Measurements from ENCODE around the gene ZSCAN10. TPM values are rescaled to one million over a fixed set of nuclear protein-coding genes. Genes with fewer than 3 reads are reported as not detected.

ZSCAN10 gene
- total and polyA plus RNA-seq, 8 donors: not detected

DNA sequence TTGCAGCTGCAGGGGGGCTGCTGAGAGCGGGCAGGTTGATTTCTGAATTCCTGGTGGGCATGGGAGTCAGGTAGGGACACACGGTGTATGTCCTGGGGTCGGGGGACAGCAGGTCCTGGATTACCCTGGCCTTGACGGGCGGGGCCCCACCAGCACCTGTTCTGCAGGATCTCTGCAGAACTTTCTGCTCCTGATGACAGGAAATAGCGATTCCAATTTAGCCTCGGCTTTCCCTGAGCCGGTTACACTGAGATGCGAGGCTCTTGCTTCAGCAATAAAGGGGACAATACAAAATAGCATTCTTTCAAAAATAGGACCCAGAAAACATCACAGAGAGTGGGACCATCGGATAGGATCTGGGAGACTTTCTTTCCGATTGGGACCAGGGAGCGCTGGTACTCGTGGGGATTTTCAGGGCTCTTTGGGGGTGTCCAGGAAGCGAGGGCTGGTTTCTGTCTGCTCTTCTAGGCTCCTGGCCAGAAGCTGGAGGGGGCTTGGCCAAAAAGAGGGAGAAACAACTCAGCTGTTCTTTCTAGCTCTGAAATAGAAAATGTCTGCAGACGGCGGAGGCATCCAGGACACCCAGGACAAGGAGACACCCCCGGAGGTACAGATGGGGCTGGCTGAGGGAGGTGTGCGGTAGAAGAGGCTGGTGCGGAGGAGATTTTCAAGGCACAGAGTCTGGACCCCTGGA is 13.9 kb upstream of the ZSCAN10 start:
- WGBS, 5 donors: 13 to 27% (median 17%) methylated on average over 16 to 19 of the region's 19 CpGs
- peak in 1 of 2 donors; percentile 80 for DNase-seq
- peak overlapping the region; percentile 62 to 87 (median 83) for H3K4me3 ChIP-seq
- no peaks in the 10 kb centered on the region for H3K27me3 ChIP-seq
- TF ChIP-seq, protein P1, sequence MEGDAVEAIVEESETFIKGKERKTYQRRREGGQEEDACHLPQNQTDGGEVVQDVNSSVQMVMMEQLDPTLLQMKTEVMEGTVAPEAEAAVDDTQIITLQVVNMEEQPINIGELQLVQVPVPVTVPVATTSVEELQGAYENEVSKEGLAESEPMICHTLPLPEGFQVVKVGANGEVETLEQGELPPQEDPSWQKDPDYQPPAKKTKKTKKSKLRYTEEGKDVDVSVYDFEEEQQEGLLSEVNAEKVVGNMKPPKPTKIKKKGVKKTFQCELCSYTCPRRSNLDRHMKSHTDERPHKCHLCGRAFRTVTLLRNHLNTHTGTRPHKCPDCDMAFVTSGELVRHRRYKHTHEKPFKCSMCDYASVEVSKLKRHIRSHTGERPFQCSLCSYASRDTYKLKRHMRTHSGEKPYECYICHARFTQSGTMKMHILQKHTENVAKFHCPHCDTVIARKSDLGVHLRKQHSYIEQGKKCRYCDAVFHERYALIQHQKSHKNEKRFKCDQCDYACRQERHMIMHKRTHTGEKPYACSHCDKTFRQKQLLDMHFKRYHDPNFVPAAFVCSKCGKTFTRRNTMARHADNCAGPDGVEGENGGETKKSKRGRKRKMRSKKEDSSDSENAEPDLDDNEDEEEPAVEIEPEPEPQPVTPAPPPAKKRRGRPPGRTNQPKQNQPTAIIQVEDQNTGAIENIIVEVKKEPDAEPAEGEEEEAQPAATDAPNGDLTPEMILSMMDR (IDR thresholded peaks at IDR 0.05): no peak
- TF ChIP-seq POLR2A (IDR thresholded peaks at IDR 0.05) (no peak), EP300 (IDR thresholded peaks at IDR 0.05) (no peak), POLR2AphosphoS5 (IDR thresholded peaks at IDR 0.05) (no peak)
- H3K27ac ChIP-seq: peak overlapping the region; percentile 49 to 83 (median 76)
- H3K9me3 ChIP-seq: no peaks in the 10 kb centered on the region
- peaks cover 15 to 42% (median 33%) of the 10 kb centered on the region in 4 donors for H3K4me1 ChIP-seq
- intact Hi-C loops (cut with DNase I; ENCODE audit: low total_unique reads): no loop called here
- peaks cover 6 to 36% (median 35%) of the 10 kb centered on the region in 4 donors for H3K36me3 ChIP-seq

DNA sequence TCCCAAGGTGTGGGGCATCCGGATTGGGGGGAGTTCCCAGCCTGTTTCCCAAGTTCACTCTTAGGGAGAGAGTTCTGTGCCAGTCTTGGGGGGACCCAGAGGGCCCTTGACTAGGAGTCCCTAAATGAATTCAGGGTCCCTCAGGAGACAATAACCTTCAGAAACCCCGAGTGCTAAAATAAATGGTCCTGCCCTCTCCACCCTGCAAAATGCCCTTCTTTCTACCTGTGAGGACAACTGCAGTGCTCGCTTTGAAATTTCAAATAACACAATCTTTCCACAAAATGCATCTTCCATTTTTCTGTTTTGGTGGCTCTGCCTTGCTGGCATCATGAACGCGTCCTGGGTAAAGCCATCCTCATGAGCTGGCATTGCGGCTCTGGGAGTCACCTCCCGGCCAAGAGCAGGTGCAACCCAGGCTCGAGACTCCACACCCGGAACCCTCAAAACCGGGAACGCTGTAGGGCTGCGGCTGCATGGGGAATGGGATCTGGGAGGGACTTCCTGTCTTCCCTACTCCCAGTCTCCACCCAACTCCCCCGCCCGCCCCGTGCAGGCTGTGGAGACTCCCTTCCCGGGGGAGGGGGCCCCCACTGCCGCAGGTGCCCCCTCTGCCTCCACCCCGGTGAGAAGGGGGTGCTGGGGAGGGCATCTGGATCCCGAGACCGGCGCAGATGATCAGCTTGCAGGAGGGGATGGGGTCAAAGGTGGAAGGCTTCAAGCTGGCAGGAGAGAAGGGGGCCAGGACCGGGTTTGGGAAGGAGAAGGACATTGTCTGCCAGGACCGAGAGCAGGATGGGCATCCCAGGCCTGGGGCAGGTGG is 13.2 kb upstream of the ZSCAN10 start, which contains the start of gene ZNF205:
ZNF205 (plus strand) TSS at position 529 of the 823 bp plus-strand sequence. CDS start 845 bp downstream, outside the sequence.
- 9 to 12% (median 12%) methylated on average over 17 to 23 of the region's 23 CpGs for WGBS, 5 donors
- TF ChIP-seq POLR2AphosphoS5 (IDR thresholded peaks at IDR 0.05): peak in 2 of 3 donors; percentile 48 to 78
- TF ChIP-seq EP300 (IDR thresholded peaks at IDR 0.05): no peak
- peak within 1 kb of the TSS; percentile 62 to 87 (median 83) for H3K4me3 ChIP-seq
- no peaks in the 10 kb centered on the region for H3K27me3 ChIP-seq
- DNase-seq: peak; percentile 79 to 93
- H3K27ac ChIP-seq: peak within 1 kb of the TSS; percentile 49 to 83 (median 76)
- peaks cover 15 to 46% (median 36%) of the 10 kb centered on the region in 4 donors for H3K4me1 ChIP-seq
- intact Hi-C loops (cut with DNase I; ENCODE audit: low total_unique reads): no loop called here
- peaks cover 6 to 30% (median 30%) of the 10 kb centered on the region in 4 donors for H3K36me3 ChIP-seq
- no peaks in the 10 kb centered on the region for H3K9me3 ChIP-seq

- Histone ChIP-seq H3K27ac (peak overlapping the region; percentile 87 to 92 (median 89)), H3K9me3 (no peaks in the 10 kb centered on the region), H3K4me1 (peaks cover 10 to 21% (median 18%) of the 10 kb centered on the region in 4 donors), H3K27me3 (peaks cover 0 to 11% (median 0%) of the 10 kb centered on the region in 3 donors), H3K4me3 (peak overlapping the region; percentile 49 to 71 (median 59)), H3K36me3 (no peaks in the 10 kb centered on the region)
- intact Hi-C loops (cut with DNase I; ENCODE audit: low total_unique reads): no loop called here
- peak; percentile 95 to 97 for DNase-seq
- TF ChIP-seq POLR2AphosphoS5 (IDR thresholded peaks at IDR 0.05) (peak in 2 of 3 donors; percentile 76 to 91), EP300 (IDR thresholded peaks at IDR 0.05) (no peak)
- TF ChIP-seq, protein P1 (IDR thresholded peaks at IDR 0.05): no peak
- WGBS, 5 donors: 1 to 4% (median 1%) methylated on average over 39 to 74 of the region's 74 CpGs
These were observed 7.3 kb upstream of the ZSCAN10 start for GRCh38 chr16:3106205-3106928.

DNA sequence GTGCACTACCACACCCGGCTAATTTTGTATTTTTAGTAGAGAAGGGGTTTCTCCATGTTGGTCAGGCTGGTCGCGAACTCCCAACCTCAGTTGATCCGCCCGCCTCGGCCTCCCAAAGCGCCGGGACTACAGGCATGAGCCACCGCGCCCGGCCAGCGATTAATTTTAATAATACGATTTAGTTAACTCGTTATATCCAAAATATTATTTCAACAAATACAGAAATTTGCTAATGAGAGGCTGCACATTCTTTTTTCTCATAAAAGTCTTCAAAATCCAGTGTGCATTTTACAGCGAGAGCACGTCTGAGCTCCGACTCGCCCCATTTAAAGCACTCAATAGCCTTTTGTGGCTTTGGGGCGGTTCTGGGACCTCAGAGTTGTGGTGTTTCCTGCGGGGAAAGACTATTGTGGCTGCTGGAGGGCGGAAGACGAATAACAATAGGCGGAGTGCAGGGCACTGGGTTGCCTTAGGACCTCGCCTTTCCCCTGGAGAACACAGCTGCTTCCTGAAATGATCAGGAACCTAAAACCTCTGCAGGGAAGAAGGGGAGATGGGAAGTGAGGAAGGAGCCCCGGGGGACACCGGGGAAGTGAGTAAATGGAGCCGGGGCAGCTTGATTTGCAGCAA is 2.9 kb upstream of the ZSCAN10 start:
- peak overlapping the region in 1 of 4 donors; percentile 15 for H3K4me3 ChIP-seq
- 26 to 66% (median 53%) methylated on average over 27 of the region's 27 CpGs for WGBS, 5 donors

More for the DNA sequence above, 2.9 kb upstream of the ZSCAN10 start:
- Histone ChIP-seq H3K36me3 (no peaks in the 10 kb centered on the region), H3K9me3 (no peaks in the 10 kb centered on the region), H3K4me1 (peaks cover 24 to 40% (median 30%) of the 10 kb centered on the region in 4 donors), H3K27me3 (peaks cover 0 to 43% (median 0%) of the 10 kb centered on the region in 3 donors), H3K27ac (peak overlapping the region; percentile 23 to 51 (median 49))
- TF ChIP-seq POLR2A (IDR thresholded peaks at IDR 0.05) (no peak), POLR2AphosphoS5 (IDR thresholded peaks at IDR 0.05) (no peak), EP300 (IDR thresholded peaks at IDR 0.05) (no peak)
- TF ChIP-seq, protein P1 (IDR thresholded peaks at IDR 0.05): no peak
- peak in 1 of 2 donors; percentile 65 for DNase-seq
- intact Hi-C loops (cut with DNase I; ENCODE audit: low total_unique reads): no loop called here
